Activated naive CD4-positive, alpha-beta T cell treated with anti-CD3 and anti-CD28 coated beads for 36 hours (primary cell): ENCODE measurements around the gene TMEM50B. TPM values are rescaled to one million over a fixed set of nuclear protein-coding genes. Genes with fewer than 3 reads are reported as not detected.

Experiments
- CTCF ChIA-PET: fragments of 350-600 bp; sonication (Branson Sonifier 250); formaldehyde crosslinking; loops from one replicate; lab custom pipeline; 2021; ENCODE audit warnings: antibody characterized with exemption; lab: Charles Lee
- DNase-seq: peaks from one replicate; pipeline ENCODE4 v3.0.0-alpha.2; 2020
- H3K27ac Mint-ChIP-seq: one replicate; pipeline ENCODE4 v1.8.0; 2021; ENCODE audit warnings: mild to moderate bottlenecking, mixed read lengths
- H3K27me3 Mint-ChIP-seq: one replicate; pipeline ENCODE4 v1.8.0; 2021; ENCODE audit warnings: low read depth, mixed read lengths
- H3K36me3 Mint-ChIP-seq: one replicate; pipeline ENCODE4 v1.8.0; 2021; ENCODE audit warnings: low read depth, mixed read lengths
- H3K4me1 Mint-ChIP-seq: one replicate; pipeline ENCODE4 v1.8.0; 2021; ENCODE audit warnings: low read depth, mixed read lengths
- H3K4me3 Mint-ChIP-seq: one replicate; pipeline ENCODE4 v1.8.0; 2021; ENCODE audit warnings: mild to moderate bottlenecking, moderate library complexity, mixed read lengths
- H3K9me3 Mint-ChIP-seq: one replicate; pipeline ENCODE4 v1.8.0; 2021; ENCODE audit warnings: mixed read lengths
- intact Hi-C: fragments of 100-400 bp; cut with micrococcal nuclease; formaldehyde crosslinking; loops from one replicate; pipeline ENCODE4 v1.15.1; 2023
- total RNA-seq, 2 experiments: library from RNA; stranded (reverse); gene quantifications; one replicate each; pipeline ENCODE4 v1.2.3, GENCODE V29; 2021

Gene TMEM50B
- total RNA-seq, 2 experiments from 2014 or later: 17.8 to 18.2 TPM

- intact Hi-C loops: no loop called here
These were observed 14.0 kb upstream of the TMEM50B start for GRCh38 chr21:33493756-33494155.

GRCh38 chr21:33492571-33492970 lies 12.8 kb upstream of the TMEM50B start:
- intact Hi-C loops: no loop called here
- Mint-ChIP-seq H3K4me1 (peaks cover 6% of the 10 kb centered on the region), H3K4me3 (peak overlapping the region; percentile 36)

More at GRCh38 chr21:33493756-33494155, 14.0 kb upstream of the TMEM50B start:
- Mint-ChIP-seq H3K27ac (no peak overlapping the region), H3K9me3 (no peaks in the 10 kb centered on the region), H3K4me3 (no peak overlapping the region), H3K4me1 (peaks cover 6% of the 10 kb centered on the region), H3K27me3 (no peaks in the 10 kb centered on the region), H3K36me3 (no peaks in the 10 kb centered on the region)
- CTCF ChIA-PET: no interaction called here
- DNase-seq: no peak

GRCh38 chr21:33491373-33492102 lies 11.8 kb upstream of the TMEM50B start, which contains the start of gene DNAJC28:
Gene DNAJC28, minus strand, starts transcription at chr21:33491716. Its CDS starts 2,323 bp downstream, at chr21:33489393.
- no peaks in the 10 kb centered on the region for H3K27me3 Mint-ChIP-seq
- H3K4me1 Mint-ChIP-seq: peaks cover 6% of the 10 kb centered on the region
- no peaks in the 10 kb centered on the region for H3K36me3 Mint-ChIP-seq
- H3K9me3 Mint-ChIP-seq: no peaks in the 10 kb centered on the region
- H3K27ac Mint-ChIP-seq: peak within 1 kb of the TSS; percentile 91
- intact Hi-C loops: loop anchor here (1.0 kb wide), 3 partner anchors 12 to 150 kb away; partner anchors contain the start of genes CRYZL1, GART and TMEM50B
- DNase-seq: peak; percentile 92
- CTCF ChIA-PET: interaction anchor here (0.6 to 2.1 kb wide), 5 partner anchors 10 to 114 kb away, joined by 3 to 6 read pairs (median 3); no protein-coding TSS in a partner anchor
- H3K4me3 Mint-ChIP-seq: peak within 1 kb of the TSS; percentile 99

More at GRCh38 chr21:33492571-33492970, 12.8 kb upstream of the TMEM50B start:
- CTCF ChIA-PET: interaction anchor here (0.6 kb wide), 1 partner anchor 68 kb away, joined by 3 read pairs; no protein-coding TSS in a partner anchor
- Mint-ChIP-seq H3K36me3 (no peaks in the 10 kb centered on the region), H3K9me3 (no peaks in the 10 kb centered on the region), H3K27me3 (no peaks in the 10 kb centered on the region), H3K27ac (no peak overlapping the region)
- no peak for DNase-seq

GRCh38 chr21:33490991-33491372 lies 11.2 kb upstream of the TMEM50B start:
- peak overlapping the region; percentile 99 for H3K4me3 Mint-ChIP-seq
- H3K36me3 Mint-ChIP-seq: no peaks in the 10 kb centered on the region
- no peaks in the 10 kb centered on the region for H3K9me3 Mint-ChIP-seq
- H3K4me1 Mint-ChIP-seq: peaks cover 6% of the 10 kb centered on the region
- DNase-seq: no peak
- H3K27ac Mint-ChIP-seq: no peak overlapping the region
- intact Hi-C loops: loop anchor here (1.0 kb wide), 3 partner anchors 12 to 150 kb away; partner anchors contain the start of genes CRYZL1, GART and TMEM50B
- CTCF ChIA-PET: interaction anchor here (0.6 to 2.1 kb wide), 6 partner anchors 10 to 191 kb away, joined by 3 to 6 read pairs (median 3); no protein-coding TSS in a partner anchor
- no peaks in the 10 kb centered on the region for H3K27me3 Mint-ChIP-seq

GRCh38 chr21:33488936-33489335 lies 9.2 kb upstream of the TMEM50B start:
- H3K9me3 Mint-ChIP-seq: no peaks in the 10 kb centered on the region
- H3K27ac Mint-ChIP-seq: no peak overlapping the region
- H3K4me3 Mint-ChIP-seq: no peak overlapping the region
- H3K27me3 Mint-ChIP-seq: no peaks in the 10 kb centered on the region
- H3K4me1 Mint-ChIP-seq: peaks cover 6% of the 10 kb centered on the region
- CTCF ChIA-PET: interaction anchor here (1.0 kb wide), 1 partner anchor 128 kb away, joined by 5 read pairs; no protein-coding TSS in a partner anchor
- H3K36me3 Mint-ChIP-seq: no peaks in the 10 kb centered on the region
- DNase-seq: no peak
- intact Hi-C loops: no loop called here

- DNase-seq: no peak
- H3K27ac Mint-ChIP-seq: no peak overlapping the region
- CTCF ChIA-PET: no interaction called here
- H3K36me3 Mint-ChIP-seq: no peaks in the 10 kb centered on the region
- no peak overlapping the region for H3K4me3 Mint-ChIP-seq
- H3K9me3 Mint-ChIP-seq: no peaks in the 10 kb centered on the region
- H3K4me1 Mint-ChIP-seq: peaks cover 6% of the 10 kb centered on the region
- intact Hi-C loops: no loop called here
- H3K27me3 Mint-ChIP-seq: no peaks in the 10 kb centered on the region
These were observed 8.2 kb upstream of the TMEM50B start for GRCh38 chr21:33487996-33488395.

GRCh38 chr21:33481314-33481943 lies 1.7 kb upstream of the TMEM50B start:
- H3K27ac Mint-ChIP-seq: no peak overlapping the region
- intact Hi-C loops: no loop called here
- no peaks in the 10 kb centered on the region for H3K27me3 Mint-ChIP-seq
- CTCF ChIA-PET: interaction anchor here (1.8 to 1.9 kb wide), 2 partner anchors 9 to 36 kb away, joined by 6 to 7 read pairs; partner anchors contain the start of gene DNAJC28
- DNase-seq: no peak
- H3K4me1 Mint-ChIP-seq: peaks cover 15% of the 10 kb centered on the region
- H3K9me3 Mint-ChIP-seq: no peaks in the 10 kb centered on the region
- no peaks in the 10 kb centered on the region for H3K36me3 Mint-ChIP-seq
- H3K4me3 Mint-ChIP-seq: peak overlapping the region; percentile 6

- H3K27me3 Mint-ChIP-seq: no peaks in the 10 kb centered on the region
- no peak for DNase-seq
- H3K4me3 Mint-ChIP-seq: peak overlapping the region; percentile 89
- H3K36me3 Mint-ChIP-seq: no peaks in the 10 kb centered on the region
- CTCF ChIA-PET: interaction anchor here (0.7 to 2.6 kb wide), 5 partner anchors 10 to 120 kb away, joined by 3 to 11 read pairs (median 6); partner anchors contain the start of genes DNAJC28 and DONSON
- peaks cover 15% of the 10 kb centered on the region for H3K4me1 Mint-ChIP-seq
- intact Hi-C loops: no loop called here
- no peaks in the 10 kb centered on the region for H3K9me3 Mint-ChIP-seq
- peak overlapping the region; percentile 68 for H3K27ac Mint-ChIP-seq
These were observed 818 bp upstream of the TMEM50B start for GRCh38 chr21:33480481-33481103.

- H3K4me1 Mint-ChIP-seq: peaks cover 15% of the 10 kb centered on the region
- H3K9me3 Mint-ChIP-seq: no peaks in the 10 kb centered on the region
- no peaks in the 10 kb centered on the region for H3K27me3 Mint-ChIP-seq
- CTCF ChIA-PET: interaction anchor here (0.6 to 2.6 kb wide), 6 partner anchors 12 to 154 kb away, joined by 3 to 11 read pairs (median 4); partner anchors contain the start of gene DNAJC28
- DNase-seq: peak; percentile 44
- intact Hi-C loops: loop anchor here (1.0 to 5.0 kb wide), 7 partner anchors 12 to 707 kb away; partner anchors contain the start of genes CRYZL1, DNAJC28, DONSON and GART
- H3K4me3 Mint-ChIP-seq: peak overlapping the region; percentile 89
- H3K36me3 Mint-ChIP-seq: no peaks in the 10 kb centered on the region
- peak overlapping the region; percentile 47 for H3K27ac Mint-ChIP-seq
These were observed 667 bp downstream of the TMEM50B start for GRCh38 chr21:33478935-33479678.

GRCh38 chr21:33478182-33478581 lies 1.6 kb downstream of the TMEM50B start:
- no peak for DNase-seq
- Mint-ChIP-seq H3K4me3 (peak overlapping the region; percentile 89), H3K36me3 (peaks cover 1% of the 10 kb centered on the region), H3K27me3 (no peaks in the 10 kb centered on the region), H3K9me3 (no peaks in the 10 kb centered on the region), H3K27ac (no peak overlapping the region), H3K4me1 (peaks cover 20% of the 10 kb centered on the region)
- CTCF ChIA-PET: interaction anchor here (0.6 kb wide), 1 partner anchor 62 kb away, joined by 3 read pairs; no protein-coding TSS in a partner anchor
- intact Hi-C loops: loop anchor here (2.0 to 5.0 kb wide), 2 partner anchors 71 to 706 kb away; partner anchors contain the start of gene PAXBP1

GRCh38 chr21:33477066-33477465 lies 2.7 kb downstream of the TMEM50B start:
- no peaks in the 10 kb centered on the region for H3K9me3 Mint-ChIP-seq
- intact Hi-C loops: loop anchor here (5.0 kb wide), 1 partner anchor 705 kb away; the partner anchor contains the start of gene PAXBP1
- H3K27ac Mint-ChIP-seq: no peak overlapping the region
- no peak overlapping the region for H3K4me3 Mint-ChIP-seq
- no peak for DNase-seq
- peaks cover 1% of the 10 kb centered on the region for H3K36me3 Mint-ChIP-seq
- H3K4me1 Mint-ChIP-seq: peaks cover 23% of the 10 kb centered on the region
- H3K27me3 Mint-ChIP-seq: no peaks in the 10 kb centered on the region
- CTCF ChIA-PET: no interaction called here
